ENCODE measurements around the gene GRIN2D. TPM values are rescaled to one million over a fixed set of nuclear protein-coding genes. Genes with fewer than 3 reads are reported as not detected.

Gene GRIN2D
- total RNA-seq, 4 donors from 2014 or later = 0.08 to 0.62 (median 0.47) TPM; not detected in 1

DNA sequence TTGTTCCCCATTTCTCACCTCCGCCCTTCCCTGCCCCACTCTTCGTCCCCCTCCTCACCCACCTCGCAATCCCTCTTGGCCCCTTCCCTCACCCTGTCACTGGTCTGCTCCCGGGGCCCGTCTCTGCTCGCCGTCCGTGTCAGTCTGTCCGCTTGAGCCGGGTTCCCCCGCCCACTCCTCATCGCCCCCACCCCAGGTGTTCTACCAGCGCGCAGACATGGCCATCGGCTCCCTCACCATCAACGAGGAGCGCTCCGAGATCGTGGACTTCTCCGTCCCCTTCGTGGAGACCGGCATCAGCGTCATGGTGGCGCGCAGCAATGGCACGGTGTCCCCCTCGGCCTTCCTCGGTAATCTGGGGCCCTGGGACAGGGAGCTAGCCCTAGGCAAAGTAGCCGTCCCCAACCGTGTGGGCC lies 22.3 kb downstream of the GRIN2D start:
- Histone ChIP-seq H3K36me3 (no peaks in the 10 kb centered on the region), H3K4me3 (peak overlapping the region in 1 of 2 donors; percentile 34), H3K27ac (no peak overlapping the region), H3K4me1 (peaks cover 0 to 18% (median 0%) of the 10 kb centered on the region in 3 donors), H3K27me3 (peaks cover 65% of the 10 kb centered on the region), H3K9me3 (no peaks in the 10 kb centered on the region)
- 25% methylated on average over 19 of the region's 30 CpGs; no CpG with 5 or more reads in 1 of the 2 donors for WGBS, 2 donors (ENCODE audit: low coverage in 1 of 2)
- no peak for ATAC-seq
- TF ChIP-seq POLR2AphosphoS5 (IDR thresholded peaks at IDR 0.05) (no peak), POLR2A (IDR thresholded peaks at IDR 0.05) (no peak), EP300 (IDR thresholded peaks at IDR 0.05) (no peak)
- TF ChIP-seq, protein P1, sequence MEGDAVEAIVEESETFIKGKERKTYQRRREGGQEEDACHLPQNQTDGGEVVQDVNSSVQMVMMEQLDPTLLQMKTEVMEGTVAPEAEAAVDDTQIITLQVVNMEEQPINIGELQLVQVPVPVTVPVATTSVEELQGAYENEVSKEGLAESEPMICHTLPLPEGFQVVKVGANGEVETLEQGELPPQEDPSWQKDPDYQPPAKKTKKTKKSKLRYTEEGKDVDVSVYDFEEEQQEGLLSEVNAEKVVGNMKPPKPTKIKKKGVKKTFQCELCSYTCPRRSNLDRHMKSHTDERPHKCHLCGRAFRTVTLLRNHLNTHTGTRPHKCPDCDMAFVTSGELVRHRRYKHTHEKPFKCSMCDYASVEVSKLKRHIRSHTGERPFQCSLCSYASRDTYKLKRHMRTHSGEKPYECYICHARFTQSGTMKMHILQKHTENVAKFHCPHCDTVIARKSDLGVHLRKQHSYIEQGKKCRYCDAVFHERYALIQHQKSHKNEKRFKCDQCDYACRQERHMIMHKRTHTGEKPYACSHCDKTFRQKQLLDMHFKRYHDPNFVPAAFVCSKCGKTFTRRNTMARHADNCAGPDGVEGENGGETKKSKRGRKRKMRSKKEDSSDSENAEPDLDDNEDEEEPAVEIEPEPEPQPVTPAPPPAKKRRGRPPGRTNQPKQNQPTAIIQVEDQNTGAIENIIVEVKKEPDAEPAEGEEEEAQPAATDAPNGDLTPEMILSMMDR (IDR thresholded peaks at IDR 0.05) = no peak

GRCh38 chr19:48417421-48417820 lies 24.0 kb downstream of the GRIN2D start:
- ATAC-seq = no peak
- H3K27me3 ChIP-seq = peaks cover 59% of the 10 kb centered on the region
- no peaks in the 10 kb centered on the region for H3K36me3 ChIP-seq
- H3K27ac ChIP-seq = no peak overlapping the region
- H3K9me3 ChIP-seq = no peaks in the 10 kb centered on the region
- H3K4me1 ChIP-seq = peaks cover 0 to 18% (median 0%) of the 10 kb centered on the region in 3 donors
- TF ChIP-seq, protein P1 (IDR thresholded peaks at IDR 0.05) = no peak
- TF ChIP-seq POLR2A (IDR thresholded peaks at IDR 0.05) (no peak), POLR2AphosphoS5 (IDR thresholded peaks at IDR 0.05) (no peak), EP300 (IDR thresholded peaks at IDR 0.05) (no peak)
- WGBS, 2 donors (ENCODE audit: low coverage in 1 of 2) = 67% methylated on average over 4 of the region's 7 CpGs; no CpG with 5 or more reads in 1 of the 2 donors
- H3K4me3 ChIP-seq = no peak overlapping the region

- H3K9me3 ChIP-seq = no peaks in the 10 kb centered on the region
- no peak overlapping the region for H3K4me3 ChIP-seq
- ATAC-seq = no peak
- peaks cover 59% of the 10 kb centered on the region for H3K27me3 ChIP-seq
- peaks cover 0 to 18% (median 0%) of the 10 kb centered on the region in 3 donors for H3K4me1 ChIP-seq
- WGBS, 2 donors (ENCODE audit: low coverage in 1 of 2) = 64 to 92% methylated on average over 4 to 6 of the region's 6 CpGs
- TF ChIP-seq POLR2A (IDR thresholded peaks at IDR 0.05) (no peak), POLR2AphosphoS5 (IDR thresholded peaks at IDR 0.05) (no peak), EP300 (IDR thresholded peaks at IDR 0.05) (no peak)
- TF ChIP-seq, protein P1 (IDR thresholded peaks at IDR 0.05) = no peak
- H3K27ac ChIP-seq = no peak overlapping the region
- no peaks in the 10 kb centered on the region for H3K36me3 ChIP-seq
Measured at GRCh38 chr19:48418317-48419064, 25.0 kb downstream of the GRIN2D start.

- ATAC-seq = peak; percentile 49
Measured at GRCh38 chr19:48419158-48419920, 25.9 kb downstream of the GRIN2D start.

More at GRCh38 chr19:48419158-48419920, 25.9 kb downstream of the GRIN2D start:
- Histone ChIP-seq H3K4me1 (peaks cover 0 to 17% (median 0%) of the 10 kb centered on the region in 3 donors), H3K4me3 (no peak overlapping the region), H3K36me3 (no peaks in the 10 kb centered on the region), H3K9me3 (no peaks in the 10 kb centered on the region), H3K27me3 (peaks cover 50% of the 10 kb centered on the region), H3K27ac (no peak overlapping the region)
- TF ChIP-seq EP300 (IDR thresholded peaks at IDR 0.05) (no peak), POLR2A (IDR thresholded peaks at IDR 0.05) (no peak), POLR2AphosphoS5 (IDR thresholded peaks at IDR 0.05) (no peak)
- TF ChIP-seq, protein P1 (IDR thresholded peaks at IDR 0.05) = no peak
- WGBS, 2 donors (ENCODE audit: low coverage in 1 of 2) = 32 to 44% methylated on average over 6 to 10 of the region's 31 CpGs

Measured in gastroesophageal sphincter (tissue), 4 donors.